ENCODE results near the gene CCDC14.

DNA sequence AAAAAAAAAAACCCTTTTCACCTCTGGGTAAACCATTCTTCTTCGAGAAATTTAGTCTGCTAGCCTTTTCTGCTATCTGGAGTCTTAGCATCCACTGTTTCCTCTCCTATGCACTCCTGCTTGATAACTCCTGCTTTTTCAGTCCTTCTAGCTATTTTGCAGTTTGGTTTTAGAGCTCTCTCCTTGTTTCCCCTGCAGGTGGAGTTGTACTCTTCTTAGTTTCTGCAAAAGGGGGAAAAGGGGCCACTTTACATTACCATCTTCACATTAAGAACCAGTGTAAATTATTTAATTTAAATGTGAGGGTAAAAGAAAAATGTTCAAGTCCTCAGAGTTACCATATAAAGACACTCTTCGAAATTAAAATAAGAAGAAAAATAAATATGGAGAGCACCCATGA, 53.3 kb downstream of the CCDC14 start:
- no peak for TF ChIP-seq CTCF (IDR thresholded peaks at IDR 0.05; ENCODE audit: insufficient read depth, low read length, poor library complexity, severe bottlenecking)
- no peak for TF ChIP-seq EZH2phosphoT487 (conservative IDR thresholded peaks at IDR 0.05; ENCODE audit: low read length)
